Activated naive CD8-positive, alpha-beta T cell treated with anti-CD3 and anti-CD28 coated beads for 36 hours (primary cell): ENCODE data around the gene FAM200B. TPM values are rescaled to one million over a fixed set of nuclear protein-coding genes. Genes with fewer than 3 reads are reported as not detected.
A peak's percentile ranks its signal among the peaks of the same experiment; 100 is the strongest.

ENCODE experiments used
- DNase-seq: peaks from one replicate; pipeline ENCODE4 v3.0.0; 2021
- H3K27ac Mint-ChIP-seq: one replicate; pipeline ENCODE4 v1.8.0; 2022; ENCODE audit warnings: mild to moderate bottlenecking, moderate library complexity, mixed read lengths
- H3K27me3 Mint-ChIP-seq: one replicate; pipeline ENCODE4 v1.8.0; 2022; ENCODE audit warnings: mild to moderate bottlenecking, mixed read lengths
- H3K36me3 Mint-ChIP-seq: one replicate; pipeline ENCODE4 v1.8.0; 2021; ENCODE audit warnings: mild to moderate bottlenecking, mixed read lengths
- H3K4me1 Mint-ChIP-seq: one replicate; pipeline ENCODE4 v1.8.0; 2021; ENCODE audit warnings: mixed read lengths
- H3K4me3 Mint-ChIP-seq: one replicate; pipeline ENCODE4 v1.8.0; 2022; ENCODE audit warnings: mild to moderate bottlenecking, moderate library complexity, mixed read lengths
- H3K9me3 Mint-ChIP-seq: one replicate; pipeline ENCODE4 v1.8.0; 2022; ENCODE audit warnings: mixed read lengths
- total RNA-seq, 2 experiments: library from RNA; stranded (reverse); gene quantifications; one replicate each; pipeline ENCODE4 v1.2.3, GENCODE V29; 2021

The FAM200B gene
- total RNA-seq, 2 experiments from 2014 or later: 13.1 to 15.0 TPM

DNA sequence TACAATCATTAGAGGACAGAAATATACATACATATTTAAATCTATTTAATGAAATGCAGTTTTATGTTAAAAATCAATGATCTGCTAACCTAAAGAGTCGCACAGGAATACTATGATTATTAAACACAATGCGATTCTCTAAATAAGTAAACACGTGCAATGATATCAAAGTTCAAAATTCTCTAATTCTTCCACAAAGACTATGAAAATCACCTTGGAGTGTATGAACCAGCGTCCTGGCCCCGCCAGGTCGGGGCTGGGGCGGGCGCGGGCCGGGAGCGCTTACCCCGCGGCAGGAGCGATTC lies 608 bp upstream of the FAM200B start:
- no peak for DNase-seq
- H3K27me3 Mint-ChIP-seq: peaks cover 8% of the 10 kb centered on the region
- peak overlapping the region; percentile 98 for H3K27ac Mint-ChIP-seq
- peaks cover 21% of the 10 kb centered on the region for H3K36me3 Mint-ChIP-seq
- peaks cover 35% of the 10 kb centered on the region for H3K4me1 Mint-ChIP-seq
- no peaks in the 10 kb centered on the region for H3K9me3 Mint-ChIP-seq
- H3K4me3 Mint-ChIP-seq: peak overlapping the region; percentile 99

DNA sequence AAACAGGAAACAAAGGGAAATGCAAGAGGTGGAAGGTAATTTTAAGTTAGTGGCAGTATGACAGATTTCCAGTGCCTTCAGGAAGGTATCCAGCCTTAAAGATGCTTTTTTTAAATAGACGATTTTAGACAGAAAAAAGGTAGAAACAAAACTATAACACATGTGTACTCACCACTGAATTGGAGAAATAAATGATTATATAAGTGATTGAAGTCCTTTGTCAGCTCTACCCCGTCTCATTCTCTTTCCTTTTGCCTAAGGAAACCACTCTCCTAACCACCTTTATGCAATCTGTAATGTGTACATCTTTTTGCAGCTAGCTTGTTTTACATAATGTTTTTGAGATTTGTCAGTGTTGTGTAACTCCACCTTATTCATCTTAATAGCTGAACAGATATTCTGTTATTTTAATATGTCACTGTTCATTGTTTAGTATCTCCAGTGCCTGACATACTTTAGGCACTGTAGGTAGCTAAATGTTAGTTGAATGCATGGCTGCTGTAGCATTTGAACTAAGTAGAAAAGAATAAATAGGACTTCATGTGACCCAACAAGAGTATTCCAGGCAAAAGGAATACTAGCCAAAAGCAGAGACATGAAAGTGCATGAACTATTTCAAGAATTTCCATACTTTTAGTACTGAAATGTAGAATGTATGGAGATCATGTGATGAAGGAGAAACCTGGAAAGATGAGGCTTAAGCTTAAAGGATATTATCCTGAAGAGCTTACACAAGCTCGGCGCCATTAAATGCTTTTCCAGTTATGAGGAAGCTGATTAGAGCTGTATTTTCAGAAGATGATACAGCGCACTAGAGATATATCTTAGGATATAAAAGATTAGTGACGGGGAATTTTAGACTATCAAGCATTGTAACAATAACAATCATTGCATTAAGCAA lies 865 bp downstream of the FAM200B start:
- H3K9me3 Mint-ChIP-seq: no peaks in the 10 kb centered on the region
- H3K36me3 Mint-ChIP-seq: peaks cover 30% of the 10 kb centered on the region
- peaks cover 36% of the 10 kb centered on the region for H3K4me1 Mint-ChIP-seq
- peak overlapping the region; percentile 98 for H3K27ac Mint-ChIP-seq
- H3K27me3 Mint-ChIP-seq: peaks cover 8% of the 10 kb centered on the region
- peak overlapping the region; percentile 99 for H3K4me3 Mint-ChIP-seq
- no peak for DNase-seq

DNA sequence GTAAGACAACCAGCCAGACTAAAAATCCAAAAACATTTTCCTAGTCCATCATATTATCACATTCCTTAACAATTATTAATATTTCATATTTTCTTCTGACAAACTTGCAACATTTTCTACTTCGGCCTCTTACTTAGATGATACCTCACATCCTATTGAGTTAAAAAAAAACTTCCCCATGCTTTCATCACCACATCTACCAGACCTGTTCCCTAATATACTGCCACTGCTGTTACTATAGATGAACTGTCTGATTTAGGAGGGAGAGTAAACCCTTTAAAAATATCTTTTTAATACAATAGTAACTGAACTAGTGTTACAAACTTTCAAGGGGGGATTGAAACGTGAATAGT lies 1.5 kb downstream of the FAM200B start:
- Mint-ChIP-seq H3K27ac (no peak overlapping the region), H3K4me1 (peaks cover 32% of the 10 kb centered on the region), H3K9me3 (no peaks in the 10 kb centered on the region), H3K27me3 (peaks cover 8% of the 10 kb centered on the region), H3K4me3 (peak overlapping the region; percentile 99), H3K36me3 (peaks cover 31% of the 10 kb centered on the region)
- DNase-seq: no peak

DNA sequence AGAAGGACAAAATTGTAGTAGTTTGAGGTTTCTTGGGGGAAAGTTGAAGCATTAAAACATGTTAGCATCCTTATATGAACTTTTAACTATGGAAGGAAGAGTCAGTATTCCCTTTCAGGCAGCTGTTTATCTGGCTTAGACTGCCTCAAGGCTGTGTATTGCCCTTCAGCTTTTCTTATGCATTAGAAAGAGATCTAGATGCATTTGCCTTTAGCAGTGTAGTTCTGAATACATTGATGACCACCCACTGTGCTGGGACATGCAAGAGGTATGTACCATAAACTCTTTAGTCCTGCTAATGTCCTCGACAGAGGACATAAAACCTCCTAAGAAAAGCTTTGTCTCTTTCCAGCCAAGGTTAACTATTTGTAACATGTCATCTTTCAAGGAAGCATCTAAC lies 2.9 kb downstream of the FAM200B start:
- peaks cover 7% of the 10 kb centered on the region for H3K27me3 Mint-ChIP-seq
- H3K27ac Mint-ChIP-seq: no peak overlapping the region
- H3K9me3 Mint-ChIP-seq: no peaks in the 10 kb centered on the region
- peaks cover 32% of the 10 kb centered on the region for H3K4me1 Mint-ChIP-seq
- H3K36me3 Mint-ChIP-seq: peaks cover 31% of the 10 kb centered on the region
- no peak for DNase-seq
- H3K4me3 Mint-ChIP-seq: no peak overlapping the region

DNA sequence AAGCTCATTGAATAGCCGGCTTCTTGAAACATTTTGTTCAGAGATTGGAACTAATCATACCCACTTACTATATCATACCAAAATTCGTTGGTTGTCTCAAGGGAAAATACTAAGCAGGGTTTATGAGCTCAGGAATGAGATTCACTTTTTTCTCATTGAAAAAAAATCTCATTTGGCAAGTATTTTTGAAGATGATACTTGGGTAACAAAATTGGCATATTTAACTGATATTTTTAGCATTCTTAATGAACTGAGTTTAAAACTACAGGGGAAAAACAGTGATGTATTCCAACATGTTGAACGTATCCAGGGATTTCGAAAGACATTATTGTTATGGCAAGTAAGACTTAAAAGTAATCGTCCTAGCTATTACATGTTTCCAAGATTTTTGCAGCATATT lies 6.4 kb downstream of the FAM200B start:
- Mint-ChIP-seq H3K4me1 (peaks cover 19% of the 10 kb centered on the region), H3K27ac (no peak overlapping the region)

DNA sequence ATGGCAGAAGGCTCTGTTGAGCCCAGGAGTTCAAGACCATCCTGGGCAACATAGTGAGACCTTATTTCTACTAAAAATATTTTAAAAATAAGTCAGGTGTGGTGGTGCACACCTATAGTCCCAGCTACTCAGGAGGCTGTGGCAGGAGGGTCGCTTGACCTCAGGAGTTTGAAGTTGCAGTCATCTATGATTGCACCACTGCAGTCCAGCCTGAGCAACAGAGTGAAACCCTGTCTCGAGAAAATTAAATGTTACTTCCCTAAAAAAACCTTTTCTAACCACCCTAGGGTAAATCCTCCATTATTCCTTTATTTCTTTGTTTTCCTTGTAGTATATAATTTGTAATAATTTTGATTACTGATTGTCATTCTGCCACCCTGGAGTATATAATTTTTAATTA lies 7.9 kb downstream of the FAM200B start:
- no peaks in the 10 kb centered on the region for H3K9me3 Mint-ChIP-seq
- H3K36me3 Mint-ChIP-seq: peaks cover 17% of the 10 kb centered on the region
- no peak overlapping the region for H3K4me3 Mint-ChIP-seq
- H3K27ac Mint-ChIP-seq: no peak overlapping the region
- no peaks in the 10 kb centered on the region for H3K27me3 Mint-ChIP-seq
- H3K4me1 Mint-ChIP-seq: peaks cover 10% of the 10 kb centered on the region
- DNase-seq: no peak

More for the DNA sequence above, 6.4 kb downstream of the FAM200B start:
- Mint-ChIP-seq H3K27me3 (no peaks in the 10 kb centered on the region), H3K4me3 (no peak overlapping the region), H3K9me3 (no peaks in the 10 kb centered on the region), H3K36me3 (peaks cover 20% of the 10 kb centered on the region)
- no peak for DNase-seq

DNA sequence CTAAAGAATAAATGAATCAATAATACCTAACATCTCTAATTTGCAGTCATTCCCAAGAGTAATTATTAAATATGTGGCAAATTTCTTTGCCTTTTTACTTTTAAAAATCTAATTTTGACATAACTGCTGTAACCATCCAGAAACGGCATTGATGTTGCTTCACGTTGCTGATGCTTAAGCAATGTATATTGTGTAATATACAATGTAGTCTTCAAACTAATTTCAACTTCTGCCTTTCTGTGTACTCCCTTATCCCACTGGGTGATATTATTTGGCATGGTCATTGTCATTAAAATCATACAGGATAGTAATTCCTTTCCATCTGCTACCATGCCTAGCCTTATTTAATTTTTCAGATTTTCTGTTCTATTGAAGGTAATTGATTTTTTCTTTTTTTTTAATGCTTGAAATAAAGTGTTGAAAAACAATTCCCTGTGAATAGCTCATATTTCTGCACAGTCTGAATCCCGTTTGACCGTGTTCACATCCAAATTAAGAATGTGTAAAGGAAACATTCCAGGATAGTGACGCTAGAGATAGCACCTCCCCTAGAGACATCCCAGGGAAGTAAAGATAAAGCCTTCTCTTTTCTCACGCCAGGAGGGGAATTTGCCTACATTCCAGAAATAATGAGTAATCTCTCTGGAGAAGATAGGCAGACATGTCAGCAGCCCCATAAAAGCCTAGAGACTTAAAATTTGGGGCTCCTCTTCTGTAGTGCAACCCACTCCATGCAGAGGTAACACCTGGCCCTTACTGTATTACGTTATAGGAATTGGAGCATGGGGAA lies 8.6 kb downstream of the FAM200B start:
- Mint-ChIP-seq H3K4me1 (peaks cover 7% of the 10 kb centered on the region), H3K27me3 (no peaks in the 10 kb centered on the region), H3K36me3 (peaks cover 13% of the 10 kb centered on the region), H3K9me3 (no peaks in the 10 kb centered on the region), H3K27ac (no peak overlapping the region), H3K4me3 (no peak overlapping the region)
- no peak for DNase-seq

DNA sequence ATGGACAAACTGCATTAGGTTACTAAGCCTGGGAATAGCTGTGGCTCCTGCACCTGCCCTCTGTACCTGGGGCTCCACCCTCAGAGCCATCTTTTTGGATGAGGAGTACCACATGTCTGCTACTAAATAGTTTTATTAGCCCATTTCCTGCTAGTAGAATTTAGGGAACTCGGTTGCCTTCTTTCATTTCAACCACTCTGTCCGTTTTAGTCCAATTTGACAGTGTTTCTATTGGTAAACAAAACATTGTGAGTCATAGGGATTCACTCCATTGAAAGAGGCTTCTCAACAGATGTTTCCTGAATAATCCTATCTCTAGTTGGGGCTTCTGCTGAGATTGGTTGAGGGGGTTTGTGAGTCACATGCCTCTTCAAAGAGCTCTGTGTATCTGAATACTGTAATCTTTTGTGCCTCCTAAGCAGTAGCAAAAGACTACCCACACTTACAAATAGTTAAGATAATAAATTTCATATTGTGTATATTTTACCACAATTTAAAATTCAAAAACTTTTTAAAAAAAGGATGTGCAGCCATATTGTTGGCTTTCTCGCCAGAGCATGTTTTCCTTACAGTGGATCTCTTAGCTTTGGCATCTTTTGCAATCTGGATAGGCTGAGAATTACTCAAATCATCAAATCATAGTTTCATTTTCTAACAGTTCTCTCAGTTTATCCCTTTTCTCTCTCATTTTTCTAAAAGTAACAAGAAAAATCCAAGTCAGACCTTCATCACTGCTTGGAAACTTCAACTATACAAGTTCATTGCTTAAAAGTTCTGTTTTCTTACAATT lies 9.9 kb downstream of the FAM200B start:
- H3K4me3 Mint-ChIP-seq: no peak overlapping the region
- no peak overlapping the region for H3K27ac Mint-ChIP-seq

DNA sequence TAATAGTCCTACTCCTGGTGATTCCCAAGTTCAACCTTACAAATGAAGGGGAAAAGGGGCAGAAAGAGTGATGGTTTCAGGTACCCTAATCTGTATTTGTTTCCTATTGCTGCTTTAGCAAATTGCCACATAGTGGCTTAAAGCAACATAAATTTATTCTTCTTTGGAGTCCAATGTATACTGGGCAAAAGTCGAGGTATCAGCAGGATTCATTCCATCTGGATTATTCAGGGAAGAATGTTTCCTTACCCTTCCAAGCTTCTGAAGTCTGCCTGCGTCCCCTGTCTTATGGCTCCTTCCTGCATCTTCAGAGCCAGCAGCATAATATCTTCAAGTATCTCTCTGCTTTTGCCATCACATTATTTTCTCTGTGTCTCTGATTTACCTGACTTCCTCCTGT lies 11.0 kb downstream of the FAM200B start:
- no peaks in the 10 kb centered on the region for H3K4me1 Mint-ChIP-seq
- DNase-seq: no peak
- no peak overlapping the region for H3K27ac Mint-ChIP-seq
- H3K36me3 Mint-ChIP-seq: peaks cover under 1% of the 10 kb centered on the region
- H3K4me3 Mint-ChIP-seq: no peak overlapping the region
- H3K27me3 Mint-ChIP-seq: no peaks in the 10 kb centered on the region
- no peaks in the 10 kb centered on the region for H3K9me3 Mint-ChIP-seq

More for the DNA sequence above, 9.9 kb downstream of the FAM200B start:
- no peaks in the 10 kb centered on the region for H3K9me3 Mint-ChIP-seq
- no peaks in the 10 kb centered on the region for H3K4me1 Mint-ChIP-seq
- no peaks in the 10 kb centered on the region for H3K27me3 Mint-ChIP-seq
- no peak for DNase-seq
- H3K36me3 Mint-ChIP-seq: peaks cover 6% of the 10 kb centered on the region

DNA sequence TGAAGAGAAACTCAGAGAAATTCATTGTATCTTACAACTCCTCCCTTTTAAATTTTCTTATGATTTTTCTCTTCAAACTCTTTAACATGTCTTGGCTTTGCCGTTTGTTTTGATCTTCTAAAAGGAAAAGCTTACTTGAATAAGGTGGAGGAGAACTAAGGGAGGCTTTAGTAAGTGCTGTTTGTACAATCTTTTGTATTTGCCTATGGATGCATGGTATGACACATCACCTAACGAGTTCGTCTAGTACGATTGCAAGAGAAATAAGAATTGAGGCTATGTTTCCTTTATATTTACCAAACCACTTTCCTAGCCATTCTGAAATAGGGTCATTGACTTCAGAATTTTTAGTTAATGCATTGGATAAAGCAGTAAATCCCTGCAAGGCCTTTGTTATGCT lies 12.8 kb downstream of the FAM200B start:
- DNase-seq: no peak
- H3K4me3 Mint-ChIP-seq: no peak overlapping the region
- H3K36me3 Mint-ChIP-seq: no peaks in the 10 kb centered on the region
- peaks cover 6% of the 10 kb centered on the region for H3K27me3 Mint-ChIP-seq
- H3K27ac Mint-ChIP-seq: no peak overlapping the region
- no peaks in the 10 kb centered on the region for H3K4me1 Mint-ChIP-seq
- H3K9me3 Mint-ChIP-seq: no peaks in the 10 kb centered on the region

DNA sequence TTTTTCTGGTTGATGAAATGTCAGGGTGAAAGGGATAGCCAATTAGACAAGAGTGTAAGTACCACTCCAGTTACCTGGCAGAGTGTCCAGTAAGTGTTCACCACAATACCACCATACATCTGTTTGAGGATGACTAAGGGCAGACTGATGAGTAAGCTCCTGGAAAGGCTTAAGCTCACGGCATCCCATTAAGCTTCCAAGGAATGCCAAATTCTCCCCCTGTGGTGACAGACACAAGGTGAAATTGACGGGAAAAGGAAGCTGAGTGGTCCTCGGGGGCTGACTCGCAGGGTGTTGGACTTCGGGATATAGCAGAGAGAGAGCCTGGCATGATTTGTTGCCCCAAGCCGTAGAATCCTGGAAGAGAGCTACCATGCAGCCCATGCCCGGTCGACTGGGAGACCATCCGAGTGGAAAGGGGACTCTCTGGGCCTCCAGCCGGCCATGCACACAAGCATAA lies 13.6 kb downstream of the FAM200B start:
- Mint-ChIP-seq H3K27ac (no peak overlapping the region), H3K4me3 (no peak overlapping the region), H3K27me3 (peaks cover 15% of the 10 kb centered on the region), H3K9me3 (no peaks in the 10 kb centered on the region), H3K36me3 (no peaks in the 10 kb centered on the region), H3K4me1 (no peaks in the 10 kb centered on the region)
- DNase-seq: no peak

DNA sequence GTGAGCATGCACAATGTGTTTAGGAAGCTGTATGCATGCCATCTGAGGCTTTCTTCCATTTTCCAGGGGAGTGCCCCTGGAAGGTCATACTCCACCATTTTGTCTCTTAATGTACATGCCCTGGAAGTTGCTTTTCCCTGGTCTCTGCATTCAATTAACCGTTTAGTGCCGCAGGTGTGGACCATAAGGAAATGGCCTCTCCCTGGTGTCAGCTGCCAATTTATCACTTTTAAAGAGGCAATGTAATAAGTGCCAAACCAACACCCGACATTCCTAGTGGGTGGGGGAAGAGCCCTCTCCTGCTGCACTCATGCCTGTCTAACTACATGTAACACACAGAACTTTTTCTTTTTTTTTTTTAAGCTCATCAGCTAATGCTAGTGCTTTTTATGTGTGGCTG lies 14.1 kb downstream of the FAM200B start:
- H3K4me1 Mint-ChIP-seq: no peaks in the 10 kb centered on the region
- H3K27ac Mint-ChIP-seq: no peak overlapping the region
- no peaks in the 10 kb centered on the region for H3K36me3 Mint-ChIP-seq
- no peak for DNase-seq
- H3K9me3 Mint-ChIP-seq: no peaks in the 10 kb centered on the region
- H3K27me3 Mint-ChIP-seq: peaks cover 18% of the 10 kb centered on the region
- no peak overlapping the region for H3K4me3 Mint-ChIP-seq

DNA sequence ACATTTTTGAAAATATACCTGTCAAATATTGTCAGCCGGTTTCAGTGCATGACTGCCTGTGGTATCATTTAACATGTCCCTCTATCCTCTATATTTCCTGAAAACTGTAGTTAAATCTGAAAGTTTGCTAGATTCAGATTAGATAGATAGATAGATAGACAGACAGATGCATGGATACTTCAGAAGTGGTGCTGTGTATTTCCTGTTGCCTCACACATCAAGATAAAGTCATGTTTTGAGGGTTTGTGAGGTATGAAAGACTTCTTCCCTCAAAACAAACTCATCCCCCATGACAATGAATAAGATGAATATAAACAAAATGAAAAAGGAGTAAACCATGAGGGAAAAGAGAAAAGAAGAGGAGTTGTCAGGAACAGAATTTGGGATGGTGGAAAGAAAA lies 15.2 kb downstream of the FAM200B start:
- Mint-ChIP-seq H3K27me3 (peaks cover 23% of the 10 kb centered on the region), H3K9me3 (no peaks in the 10 kb centered on the region), H3K4me3 (no peak overlapping the region), H3K36me3 (no peaks in the 10 kb centered on the region), H3K4me1 (no peaks in the 10 kb centered on the region), H3K27ac (no peak overlapping the region)
- DNase-seq: no peak

DNA sequence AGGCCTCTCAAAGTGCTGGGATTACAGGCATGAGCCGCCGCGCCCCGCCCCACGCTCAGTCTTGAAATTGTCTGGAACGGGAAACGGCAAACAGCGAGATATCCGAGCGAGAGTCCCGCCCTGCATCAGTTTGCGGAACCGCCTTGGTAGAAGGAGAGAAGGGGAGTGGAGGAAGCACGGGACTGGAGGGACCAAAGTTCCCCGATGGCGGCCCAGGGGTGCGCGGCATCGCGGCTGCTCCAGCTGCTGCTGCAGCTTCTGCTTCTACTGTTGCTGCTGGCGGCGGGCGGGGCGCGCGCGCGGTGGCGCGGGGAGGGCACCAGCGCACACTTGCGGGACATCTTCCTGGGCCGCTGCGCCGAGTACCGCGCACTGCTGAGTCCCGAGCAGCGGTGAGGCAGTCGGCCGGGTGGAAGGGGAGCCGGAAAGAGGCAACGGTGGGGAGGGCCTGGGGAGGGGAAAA lies 21.3 kb downstream of the FAM200B start, which contains the start of gene BST1:
Gene BST1, plus strand, starts transcription at position 125 of the 463 bp plus-strand sequence. Its CDS starts 80 bp downstream, at position 205.
- H3K27me3 Mint-ChIP-seq: peaks cover 29% of the 10 kb centered on the region
- H3K27ac Mint-ChIP-seq: no peak within 1 kb of the TSS

DNA sequence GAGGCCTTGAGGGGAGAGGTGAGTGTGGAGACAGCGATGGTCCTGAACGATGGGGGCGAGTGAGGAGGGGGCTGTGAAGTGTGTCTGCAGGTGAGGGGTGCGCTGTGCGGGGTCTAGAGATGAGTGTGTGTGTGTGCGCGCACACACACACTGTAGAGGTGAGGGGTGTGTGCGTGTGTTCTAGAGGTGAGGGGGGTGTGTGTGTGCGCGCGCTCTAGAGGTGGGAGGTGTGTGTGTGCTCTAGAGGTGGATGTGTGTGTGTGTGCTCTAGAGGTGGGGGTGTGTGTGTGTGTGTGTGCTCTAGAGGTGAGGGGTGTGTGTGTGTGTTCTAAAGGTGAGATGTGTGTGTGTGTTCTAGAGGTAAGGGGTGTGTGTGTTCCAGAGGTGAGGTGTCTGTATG lies 21.8 kb downstream of the FAM200B start:
- Mint-ChIP-seq H3K4me3 (peak overlapping the region; percentile 70), H3K27ac (no peak overlapping the region), H3K9me3 (no peaks in the 10 kb centered on the region), H3K4me1 (peaks cover 9% of the 10 kb centered on the region), H3K27me3 (peaks cover 29% of the 10 kb centered on the region), H3K36me3 (no peaks in the 10 kb centered on the region)
- no peak for DNase-seq

More for the DNA sequence above, 21.3 kb downstream of the FAM200B start, which contains the start of gene BST1:
- H3K4me3 Mint-ChIP-seq: peak within 1 kb of the TSS; percentile 78
- no peaks in the 10 kb centered on the region for H3K36me3 Mint-ChIP-seq
- H3K4me1 Mint-ChIP-seq: peaks cover 9% of the 10 kb centered on the region
- H3K9me3 Mint-ChIP-seq: no peaks in the 10 kb centered on the region
- peak; percentile 52 for DNase-seq
